HepG2 (cell line): Measurements from ENCODE around the gene TMCC2. TPM values are rescaled to one million over a fixed set of nuclear protein-coding genes. Genes with fewer than 3 reads are reported as not detected.
A peak's percentile ranks its signal among the peaks of the same experiment; 100 is the strongest.

Experiments
- AKAP8 ChIP-seq: sonication (generic); formaldehyde crosslinking; IDR thresholded peaks from 2 replicates; pipeline ENCODE4 v1.5.1; 2020; ENCODE audit warnings: mild to moderate bottlenecking, missing genetic modification reagents
- BHLHE40 ChIP-seq: IDR thresholded peaks from 2 replicates; pipeline ENCODE4 v1.6.1; 2011; ENCODE audit warnings: low read length, improper control_type of control experiment
- CREM ChIP-seq, 2 experiments: sonication (generic) in 1 of 2; formaldehyde crosslinking in 1 of 2; IDR thresholded peaks; 2 replicates each; pipeline versions ENCODE4 v1.4.0 to v1.6.1; 2016 to 2020; ENCODE audit warnings: antibody characterized with exemption in 1 of 2, mild to moderate bottlenecking in 1 of 2, missing genetic modification reagents in 1 of 2
- FOXC1 ChIP-seq: sonication (generic); formaldehyde crosslinking; IDR thresholded peaks from 2 replicates; pipeline ENCODE4 v1.8.0; 2022; ENCODE audit warnings: mild to moderate bottlenecking, missing genetic modification reagents, borderline replicate concordance
- FOXP1 ChIP-seq, 2 experiments: fragments of 450-650 bp in 1 of 2; IDR thresholded peaks; 2 replicates each; pipeline ENCODE4 v1.6.1; 2017 to 2018; ENCODE audit warnings: antibody characterized with exemption in 1 of 2
- HCFC1 ChIP-seq: fragments of 150-350 bp; IDR thresholded peaks from 2 replicates; pipeline ENCODE4 v1.6.1; 2014; ENCODE audit warnings: low read depth, low read length
- HNF4A ChIP-seq: sonication (generic); formaldehyde crosslinking; IDR thresholded peaks from 2 replicates; pipeline ENCODE4 v1.4.0; 2020; ENCODE audit warnings: missing genetic modification reagents
- KLF6 ChIP-seq: IDR thresholded peaks from 2 replicates; pipeline ENCODE4 v1.8.0; 2016; ENCODE audit warnings: missing biosample characterization, missing genetic modification reagents
- REST ChIP-seq, 2 experiments: IDR thresholded peaks; 2 replicates each; pipeline ENCODE4 v1.6.1; 2011 to 2012; ENCODE audit warnings: low read length in 2 of 2, borderline replicate concordance in 1 of 2, low read depth in 1 of 2, mild to moderate bottlenecking in 1 of 2, moderate library complexity in 1 of 2
- SMARCE1 ChIP-seq: fragments of 450-650 bp; IDR thresholded peaks from 2 replicates; pipeline ENCODE4 v1.6.1; 2017; ENCODE audit warnings: borderline replicate concordance
- SOX13 ChIP-seq, 3 experiments: fragments of 450-650 bp in 1 of 3; sonication (generic) in 1 of 3; formaldehyde crosslinking in 1 of 3; IDR thresholded peaks in 2 of 3; conservative IDR thresholded peaks in 1 of 3; 2 replicates each; pipeline versions ENCODE4 v1.5.0 to v1.6.1; 2016 to 2020; ENCODE audit warnings: antibody characterized with exemption in 1 of 3, mild to moderate bottlenecking in 1 of 3, missing compliant biosample characterization in 1 of 3, missing genetic modification reagents in 1 of 3, moderate library complexity in 1 of 3
- ZNF17 ChIP-seq: sonication (generic); formaldehyde crosslinking; IDR thresholded peaks from 2 replicates; pipeline ENCODE4 v1.5.0; 2020; ENCODE audit warnings: mild to moderate bottlenecking, missing genetic modification reagents
- ZNF234 ChIP-seq: sonication (generic); formaldehyde crosslinking; conservative IDR thresholded peaks from 2 replicates; pipeline ENCODE4 v1.5.1; 2020; ENCODE audit warnings: mild to moderate bottlenecking, missing genetic modification reagents
- ZNF335 ChIP-seq: sonication (generic); formaldehyde crosslinking; IDR thresholded peaks from 2 replicates; pipeline ENCODE4 v1.4.0; 2020; ENCODE audit warnings: missing genetic modification reagents
- ZNF431 ChIP-seq: sonication (generic); formaldehyde crosslinking; IDR thresholded peaks from 2 replicates; pipeline ENCODE4 v1.9.0; 2022; ENCODE audit warnings: missing genetic modification reagents, low read depth, mild to moderate bottlenecking, borderline replicate concordance
- ZNF703 ChIP-seq: sonication (generic); formaldehyde crosslinking; IDR thresholded peaks from 2 replicates; pipeline ENCODE4 v1.5.1; 2020; ENCODE audit warnings: missing genetic modification reagents, mild to moderate bottlenecking, moderate library complexity, borderline replicate concordance
- polyA plus RNA-seq, 8 experiments: library from polyadenylated mRNA; depleted of rRNA in 3 of 8; stranded (reverse) in 7 of 8; unstranded in 1 of 8; fragments of >200 nt; fragmentation: Illumina TruSeq in 4 of 8; extraction: Trizol in 4 of 8; gene quantifications; 2 replicates each; pipeline versions ENCODE4 v1.2.1 to v1.2.3, GENCODE V29; 2011 to 2016; ENCODE audit warnings: low read depth in 4 of 8, missing spikeins in 1 of 8, mixed read lengths in 1 of 8; ENCODE audit not compliant: insufficient read depth in 1 of 8
- total RNA-seq, 5 experiments: library from RNA; depleted of rRNA; stranded (reverse); fragments of >200 nt; fragmentation: Illumina TruSeq; extraction: Trizol; gene quantifications; 2 replicates each; pipeline ENCODE4 v1.2.3, GENCODE V29; 2016; ENCODE audit warnings: low read depth in 1 of 5
- TF ChIP-seq, protein P1 (sequence below): sonication (generic); formaldehyde crosslinking; IDR thresholded peaks from 2 replicates; pipeline ENCODE4 v1.9.0; 2021; ENCODE audit warnings: mild to moderate bottlenecking, missing genetic modification reagents
- TF ChIP-seq, protein P2 (sequence below): sonication (generic); formaldehyde crosslinking; IDR thresholded peaks from 2 replicates; pipeline ENCODE4 v1.4.0; 2020; ENCODE audit warnings: missing genetic modification reagents
- TF ChIP-seq, protein P3 (sequence below): IDR thresholded peaks from 2 replicates; pipeline ENCODE4 v1.6.1; 2012; ENCODE audit warnings: inconsistent platforms

TMCC2 gene
- total and polyA plus RNA-seq, 2 of the 13 experiments (the other 11 are each of a cell fraction or from before 2014, with no cell fraction given): 0.12 to 0.24 TPM

DNA sequence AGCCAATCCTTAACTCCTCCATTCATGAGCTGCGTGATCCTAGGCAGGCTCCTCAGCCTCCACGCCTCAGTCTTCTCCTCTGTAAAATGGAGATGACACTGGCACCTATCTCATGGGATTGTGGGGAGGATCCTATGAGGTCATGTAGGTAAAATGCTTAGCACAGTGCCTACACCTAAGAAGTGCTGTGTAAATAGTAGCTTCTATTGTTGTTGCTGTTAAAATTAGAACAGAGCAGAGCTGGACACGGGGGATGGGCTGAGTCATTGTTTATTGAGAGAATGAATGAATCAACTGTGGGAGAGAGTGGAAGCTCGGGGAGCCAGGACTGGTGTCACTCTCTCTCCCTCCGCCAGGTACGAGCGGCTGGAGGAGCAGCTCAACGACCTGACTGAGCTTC lies 43.0 kb downstream of the TMCC2 start (continued):
- TF ChIP-seq, protein P1, sequence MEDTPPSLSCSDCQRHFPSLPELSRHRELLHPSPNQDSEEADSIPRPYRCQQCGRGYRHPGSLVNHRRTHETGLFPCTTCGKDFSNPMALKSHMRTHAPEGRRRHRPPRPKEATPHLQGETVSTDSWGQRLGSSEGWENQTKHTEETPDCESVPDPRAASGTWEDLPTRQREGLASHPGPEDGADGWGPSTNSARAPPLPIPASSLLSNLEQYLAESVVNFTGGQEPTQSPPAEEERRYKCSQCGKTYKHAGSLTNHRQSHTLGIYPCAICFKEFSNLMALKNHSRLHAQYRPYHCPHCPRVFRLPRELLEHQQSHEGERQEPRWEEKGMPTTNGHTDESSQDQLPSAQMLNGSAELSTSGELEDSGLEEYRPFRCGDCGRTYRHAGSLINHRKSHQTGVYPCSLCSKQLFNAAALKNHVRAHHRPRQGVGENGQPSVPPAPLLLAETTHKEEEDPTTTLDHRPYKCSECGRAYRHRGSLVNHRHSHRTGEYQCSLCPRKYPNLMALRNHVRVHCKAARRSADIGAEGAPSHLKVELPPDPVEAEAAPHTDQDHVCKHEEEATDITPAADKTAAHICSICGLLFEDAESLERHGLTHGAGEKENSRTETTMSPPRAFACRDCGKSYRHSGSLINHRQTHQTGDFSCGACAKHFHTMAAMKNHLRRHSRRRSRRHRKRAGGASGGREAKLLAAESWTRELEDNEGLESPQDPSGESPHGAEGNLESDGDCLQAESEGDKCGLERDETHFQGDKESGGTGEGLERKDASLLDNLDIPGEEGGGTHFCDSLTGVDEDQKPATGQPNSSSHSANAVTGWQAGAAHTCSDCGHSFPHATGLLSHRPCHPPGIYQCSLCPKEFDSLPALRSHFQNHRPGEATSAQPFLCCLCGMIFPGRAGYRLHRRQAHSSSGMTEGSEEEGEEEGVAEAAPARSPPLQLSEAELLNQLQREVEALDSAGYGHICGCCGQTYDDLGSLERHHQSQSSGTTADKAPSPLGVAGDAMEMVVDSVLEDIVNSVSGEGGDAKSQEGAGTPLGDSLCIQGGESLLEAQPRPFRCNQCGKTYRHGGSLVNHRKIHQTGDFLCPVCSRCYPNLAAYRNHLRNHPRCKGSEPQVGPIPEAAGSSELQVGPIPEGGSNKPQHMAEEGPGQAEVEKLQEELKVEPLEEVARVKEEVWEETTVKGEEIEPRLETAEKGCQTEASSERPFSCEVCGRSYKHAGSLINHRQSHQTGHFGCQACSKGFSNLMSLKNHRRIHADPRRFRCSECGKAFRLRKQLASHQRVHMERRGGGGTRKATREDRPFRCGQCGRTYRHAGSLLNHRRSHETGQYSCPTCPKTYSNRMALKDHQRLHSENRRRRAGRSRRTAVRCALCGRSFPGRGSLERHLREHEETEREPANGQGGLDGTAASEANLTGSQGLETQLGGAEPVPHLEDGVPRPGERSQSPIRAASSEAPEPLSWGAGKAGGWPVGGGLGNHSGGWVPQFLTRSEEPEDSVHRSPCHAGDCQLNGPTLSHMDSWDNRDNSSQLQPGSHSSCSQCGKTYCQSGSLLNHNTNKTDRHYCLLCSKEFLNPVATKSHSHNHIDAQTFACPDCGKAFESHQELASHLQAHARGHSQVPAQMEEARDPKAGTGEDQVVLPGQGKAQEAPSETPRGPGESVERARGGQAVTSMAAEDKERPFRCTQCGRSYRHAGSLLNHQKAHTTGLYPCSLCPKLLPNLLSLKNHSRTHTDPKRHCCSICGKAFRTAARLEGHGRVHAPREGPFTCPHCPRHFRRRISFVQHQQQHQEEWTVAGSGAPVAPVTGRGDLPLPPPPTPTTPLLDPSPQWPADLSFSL: no peak
- TF ChIP-seq ZNF335 (CRISPR knock-in tag): no peak
- TF ChIP-seq REST (IDR thresholded peaks at IDR 0.05; ENCODE audit: borderline replicate concordance in 1 of 2, low read depth in 1 of 2, low read length in 2 of 2): no peak
- no peak for TF ChIP-seq KLF6
- TF ChIP-seq FOXC1 (CRISPR knock-in tag): no peak
- TF ChIP-seq, protein P2, sequence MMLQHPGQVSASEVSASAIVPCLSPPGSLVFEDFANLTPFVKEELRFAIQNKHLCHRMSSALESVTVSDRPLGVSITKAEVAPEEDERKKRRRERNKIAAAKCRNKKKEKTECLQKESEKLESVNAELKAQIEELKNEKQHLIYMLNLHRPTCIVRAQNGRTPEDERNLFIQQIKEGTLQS (CRISPR knock-in tag): no peak
- TF ChIP-seq, protein P3, sequence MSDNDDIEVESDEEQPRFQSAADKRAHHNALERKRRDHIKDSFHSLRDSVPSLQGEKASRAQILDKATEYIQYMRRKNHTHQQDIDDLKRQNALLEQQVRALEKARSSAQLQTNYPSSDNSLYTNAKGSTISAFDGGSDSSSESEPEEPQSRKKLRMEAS: no peak
- no peak for TF ChIP-seq HNF4A (CRISPR knock-in tag)
- TF ChIP-seq FOXP1 (IDR thresholded peaks at IDR 0.05): no peak
- 0 out of 2 replicates have a peak, but pooled peaks have one; percentile 17 for TF ChIP-seq FOXP1 (CRISPR knock-in tag; IDR thresholded peaks at IDR 0.05)
- no peak for TF ChIP-seq ZNF703 (CRISPR knock-in tag)
- no peak for TF ChIP-seq ZNF234
- TF ChIP-seq SMARCE1: no peak
- TF ChIP-seq AKAP8 (CRISPR knock-in tag): no peak
- TF ChIP-seq BHLHE40: peak; percentile 19; the same call in 1 of the 2 replicates
- TF ChIP-seq ZNF17 (CRISPR knock-in tag): no peak
- TF ChIP-seq SOX13 (IDR thresholded peaks at IDR 0.05): no peak
- TF ChIP-seq SOX13 (CRISPR knock-in tag; conservative IDR thresholded peaks at IDR 0.05 in 1 of 2, IDR thresholded peaks at IDR 0.05 in 1 of 2): peak in 1 of 2 experiments; percentile 92; a peak in 2 of 4 replicates
- no peak for TF ChIP-seq ZNF431 (CRISPR knock-in tag)
- no peak for TF ChIP-seq HCFC1
- no peak for TF ChIP-seq CREM (IDR thresholded peaks at IDR 0.05)
- TF ChIP-seq CREM (CRISPR knock-in tag; IDR thresholded peaks at IDR 0.05): no peak
